ENCODE measurements around the gene TENM3. TPM values are rescaled to one million over a fixed set of nuclear protein-coding genes. Genes with fewer than 3 reads are reported as not detected.
"Not testable (repeated sequence)": the region's sequence is repeated elsewhere in the genome, so short reads cannot be mapped to it uniquely, and the experiment has no call there.

TENM3 gene
- total RNA-seq, 1 donor from 2014 or later = 65.5 TPM

DNA sequence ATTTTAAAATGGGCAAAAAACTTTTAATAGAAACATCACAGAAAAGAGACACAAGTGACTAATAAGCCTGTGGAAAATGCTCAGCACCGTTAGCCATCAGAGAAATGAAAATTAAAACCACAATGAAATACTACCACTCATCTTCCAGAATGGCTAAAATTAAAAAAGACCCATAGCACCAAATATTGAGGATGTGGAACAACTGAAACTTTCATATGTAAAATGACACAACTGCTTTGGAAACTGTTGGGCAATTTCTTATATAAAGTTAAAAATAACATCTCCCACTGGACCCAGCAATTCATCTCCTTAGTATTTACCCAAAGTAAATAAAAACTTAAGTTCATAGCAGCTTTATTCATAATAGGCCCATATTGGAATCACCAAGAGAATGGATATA, 94.2 kb downstream of the TENM3 start:
- DNase-seq (ENCODE audit: low spot score) = no peak

DNA sequence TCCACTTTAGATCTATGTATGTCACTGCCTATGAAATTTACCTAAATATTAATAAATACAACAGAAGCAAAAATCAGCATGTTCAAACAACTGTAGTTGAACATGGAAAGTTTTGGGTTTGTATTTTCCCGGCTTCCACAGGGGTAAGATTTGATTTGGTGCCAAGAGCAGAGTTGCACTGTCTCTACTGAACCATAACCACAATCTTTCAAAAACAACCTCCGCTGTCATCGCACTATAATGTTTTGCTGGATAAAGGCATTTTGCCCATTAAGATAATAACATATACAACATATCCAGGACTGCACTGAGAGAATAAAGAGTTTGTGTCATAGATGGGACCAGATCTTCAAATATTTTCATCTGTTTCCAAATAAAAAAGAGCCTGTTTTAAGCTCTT, 94.9 kb downstream of the TENM3 start:
- peak; percentile 59 for DNase-seq (ENCODE audit: low spot score)

DNA sequence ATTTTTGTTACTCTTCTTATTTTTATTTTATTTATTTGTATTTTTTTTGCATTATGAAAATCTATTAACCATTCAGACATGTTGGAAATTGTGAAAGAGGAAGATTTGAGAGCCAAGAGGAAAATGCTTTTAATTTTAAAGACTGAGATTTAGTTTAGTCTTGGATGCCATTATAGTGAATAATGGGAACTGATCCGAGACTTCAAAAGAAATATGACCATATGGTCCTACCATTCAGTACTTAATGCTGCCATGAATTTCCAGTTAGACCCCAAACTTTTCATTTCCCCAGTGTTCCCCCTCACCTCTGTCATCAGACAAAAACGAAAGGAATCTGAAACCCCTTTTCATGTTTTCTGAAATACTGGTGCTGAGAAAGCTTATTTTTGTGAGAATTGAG, 95.5 kb downstream of the TENM3 start:
- DNase-seq (ENCODE audit: low spot score) = peak; percentile 66

GRCh38 chr4:182339221-182339641, 96.0 kb downstream of the TENM3 start:
- DNase-seq (ENCODE audit: low spot score) = peak; percentile 25

- DNase-seq (ENCODE audit: low spot score) = no peak
Observed at GRCh38 chr4:182343453-182343852, 100.3 kb downstream of the TENM3 start.

GRCh38 chr4:182344968-182345367, 101.8 kb downstream of the TENM3 start:
- no peak for DNase-seq (ENCODE audit: low spot score)

GRCh38 chr4:182346250-182346649, 103.0 kb downstream of the TENM3 start:
- no peak for DNase-seq (ENCODE audit: low spot score)

DNA sequence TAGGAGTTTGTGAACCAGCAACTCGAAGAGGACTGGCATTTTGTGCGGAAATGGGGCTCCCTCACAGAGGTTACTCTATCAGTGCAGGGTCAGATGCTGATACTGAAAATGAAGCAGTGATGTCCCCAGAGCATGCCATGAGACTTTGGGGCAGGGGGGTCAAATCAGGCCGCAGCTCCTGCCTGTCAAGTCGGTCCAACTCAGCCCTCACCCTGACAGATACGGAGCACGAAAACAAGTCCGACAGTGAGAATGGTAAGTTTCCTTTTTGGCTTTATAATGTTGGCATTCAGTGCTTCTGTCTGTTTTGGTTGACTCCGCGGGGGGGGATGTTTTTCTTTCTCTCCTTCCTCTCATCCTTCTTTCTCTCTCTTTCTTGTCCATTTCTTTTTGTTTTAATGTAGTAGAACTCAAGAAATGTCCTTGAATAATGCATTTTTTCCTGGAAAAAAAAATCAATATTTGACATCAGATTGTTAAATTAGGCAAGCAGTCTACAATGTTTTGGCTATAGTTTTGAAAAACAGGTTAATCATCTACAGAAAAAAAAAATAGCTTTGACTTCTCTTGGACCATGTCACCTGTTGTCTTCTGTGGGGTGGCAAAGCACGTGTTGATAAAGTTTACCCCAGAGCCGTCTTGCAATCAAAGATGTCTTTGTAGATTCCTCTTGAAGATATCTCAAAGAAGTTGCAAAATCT, 103.6 kb downstream of the TENM3 start:
- DNase-seq (ENCODE audit: low spot score) = no peak

- DNase-seq (ENCODE audit: low spot score) = no peak
Observed at GRCh38 chr4:182348779-182349326, 105.7 kb downstream of the TENM3 start.

GRCh38 chr4:182350041-182350440, 106.8 kb downstream of the TENM3 start:
- DNase-seq (ENCODE audit: low spot score) = no peak

DNA sequence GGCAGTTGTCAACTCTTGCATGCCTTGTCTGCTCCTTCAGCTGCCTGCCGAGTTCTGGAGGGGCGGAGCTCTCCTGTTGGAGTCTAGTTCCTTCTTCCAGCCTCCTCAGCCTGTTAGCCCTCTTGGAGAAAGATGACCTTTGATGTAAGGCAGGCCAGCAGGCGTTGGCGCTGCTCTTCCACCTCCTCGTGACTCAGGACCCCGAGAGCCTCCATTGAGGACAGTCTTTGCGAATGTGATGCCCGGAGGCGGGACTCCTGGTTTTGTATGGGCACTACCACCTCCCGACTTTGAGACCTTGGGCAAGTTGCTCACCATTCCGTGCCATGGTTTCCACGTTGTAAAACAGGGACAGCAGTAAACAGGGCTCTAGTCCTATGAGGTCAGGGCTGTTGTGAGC, 108.3 kb downstream of the TENM3 start:
- DNase-seq (ENCODE audit: low spot score) = no peak

DNA sequence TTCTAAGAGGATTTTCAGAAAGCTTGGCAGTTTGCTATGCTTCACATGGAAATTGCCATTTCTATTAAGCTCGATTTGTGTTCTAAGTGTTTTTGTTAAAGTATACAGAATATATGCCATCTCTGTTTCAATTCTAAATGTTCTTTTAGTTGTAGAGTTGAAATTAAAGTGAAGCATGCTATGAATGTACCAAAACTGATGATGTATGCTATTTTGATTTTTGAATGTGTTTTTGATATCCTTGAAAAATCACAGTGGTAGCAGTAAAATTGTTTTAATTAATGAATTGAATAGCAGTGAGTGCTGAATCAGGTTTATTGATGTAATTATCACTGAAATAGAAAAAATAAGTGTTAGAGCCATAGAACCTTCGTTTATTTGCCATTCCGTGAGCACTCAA, 110.9 kb downstream of the TENM3 start:
- no peak for DNase-seq (ENCODE audit: low spot score)

GRCh38 chr4:182354867-182355266, 111.7 kb downstream of the TENM3 start:
- DNase-seq (ENCODE audit: low spot score) = no peak

DNA sequence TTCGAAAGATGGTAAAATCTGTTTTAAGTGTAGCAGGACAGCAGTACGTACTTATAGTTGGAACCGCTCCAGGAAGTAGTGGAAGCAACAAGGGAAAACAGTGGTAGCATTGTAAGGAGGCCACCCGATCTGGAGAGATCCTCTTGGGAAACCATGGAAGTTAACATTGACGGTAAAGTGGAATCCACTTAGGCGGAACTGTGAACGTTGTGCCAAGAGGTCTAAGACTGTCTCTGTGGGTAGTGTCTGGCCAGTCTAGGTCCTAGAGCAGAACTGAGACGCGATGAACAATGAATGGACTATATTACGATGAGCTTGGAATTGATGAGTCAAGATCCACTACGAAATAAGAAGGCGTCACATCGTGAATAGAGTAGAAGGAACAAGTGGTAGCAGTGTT, 124.0 kb downstream of the TENM3 start:
- DNase-seq (ENCODE audit: low spot score) = no peak

DNA sequence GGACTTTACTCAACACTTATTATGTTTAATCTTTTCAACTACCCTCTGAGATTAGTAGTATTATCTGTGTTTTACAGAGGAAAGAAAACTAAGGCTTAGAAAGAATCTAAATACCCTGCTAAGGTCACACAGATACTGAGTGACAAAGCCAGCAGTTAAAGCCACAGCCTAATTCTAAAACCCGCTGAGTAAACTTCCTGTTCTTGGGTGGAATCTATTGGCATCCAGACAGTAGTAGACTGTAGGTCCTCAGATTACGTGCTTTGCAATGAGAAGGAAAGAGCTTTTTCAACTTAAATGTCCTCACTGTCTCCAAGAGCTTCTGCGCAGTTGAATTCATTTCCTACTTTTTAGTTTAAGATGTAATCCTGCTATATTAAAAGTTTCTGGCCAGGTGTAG, 126.0 kb downstream of the TENM3 start:
- DNase-seq (ENCODE audit: low spot score) = peak; percentile 78

DNA sequence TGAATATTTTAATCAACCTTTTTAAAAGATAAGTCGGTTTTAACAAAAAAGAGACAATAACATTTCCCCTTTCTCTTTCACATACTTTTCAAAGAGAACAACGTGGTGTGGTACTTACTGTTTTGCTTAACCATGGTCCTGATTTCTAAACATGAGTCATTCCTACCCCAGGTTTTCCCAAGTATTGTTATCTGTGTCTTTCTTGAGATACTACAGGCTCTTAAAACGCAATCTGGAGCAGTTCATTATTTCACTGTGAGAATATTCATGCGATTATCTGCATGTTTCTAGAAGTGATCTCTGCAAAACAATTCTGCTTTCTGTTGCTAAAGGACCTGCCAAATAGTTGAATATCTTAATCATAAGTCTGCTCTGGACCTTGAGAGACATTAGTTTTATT, 127.3 kb downstream of the TENM3 start:
- peak; percentile 12 for DNase-seq (ENCODE audit: low spot score)

- peak; percentile 87 for DNase-seq (ENCODE audit: low spot score)
Observed at GRCh38 chr4:182380771-182381181, 137.6 kb downstream of the TENM3 start.

DNA sequence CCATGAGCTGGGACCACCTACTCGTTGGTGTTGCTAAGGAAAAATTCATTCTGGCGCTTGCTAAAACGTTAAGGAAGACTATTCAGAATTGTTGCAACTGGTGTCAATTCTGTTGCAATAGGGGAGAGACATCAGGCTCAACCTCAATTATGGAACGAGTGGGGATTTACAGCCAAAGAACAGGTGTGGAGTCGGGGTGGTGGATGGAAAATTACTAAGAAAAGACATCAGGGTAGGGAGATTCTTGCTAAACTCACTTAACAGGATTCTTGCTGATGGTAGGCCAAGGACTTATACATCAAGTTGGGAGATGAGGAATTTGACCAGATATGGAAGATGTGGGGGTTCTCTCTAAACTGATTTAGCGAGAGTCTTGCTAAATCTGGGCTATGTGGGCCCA, 139.7 kb downstream of the TENM3 start:
- DNase-seq (ENCODE audit: low spot score) = no peak

DNA sequence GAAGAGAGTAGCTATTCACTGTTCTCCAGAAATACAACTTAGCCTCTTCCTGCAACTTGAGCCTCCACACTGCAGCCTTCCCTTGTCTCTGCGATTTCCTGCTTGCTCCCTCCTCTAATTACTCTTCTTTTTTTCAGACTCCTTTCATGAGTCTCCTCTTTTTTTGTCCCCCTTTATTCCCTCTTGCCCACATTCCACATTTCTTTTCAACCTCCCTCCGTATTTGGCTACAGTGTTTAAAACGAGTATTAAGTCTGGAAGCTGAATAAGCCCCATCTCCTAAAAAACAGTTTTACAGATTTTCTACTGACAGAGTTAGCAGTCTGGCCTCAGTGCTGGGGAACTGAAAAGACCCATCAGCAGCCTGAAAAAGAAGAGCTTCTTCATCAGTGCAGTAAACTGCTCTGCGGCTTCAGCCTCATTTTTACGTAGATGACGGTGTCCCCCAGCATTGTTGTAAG, 141.5 kb downstream of the TENM3 start:
- peak; percentile 72 for DNase-seq (ENCODE audit: low spot score)

DNA sequence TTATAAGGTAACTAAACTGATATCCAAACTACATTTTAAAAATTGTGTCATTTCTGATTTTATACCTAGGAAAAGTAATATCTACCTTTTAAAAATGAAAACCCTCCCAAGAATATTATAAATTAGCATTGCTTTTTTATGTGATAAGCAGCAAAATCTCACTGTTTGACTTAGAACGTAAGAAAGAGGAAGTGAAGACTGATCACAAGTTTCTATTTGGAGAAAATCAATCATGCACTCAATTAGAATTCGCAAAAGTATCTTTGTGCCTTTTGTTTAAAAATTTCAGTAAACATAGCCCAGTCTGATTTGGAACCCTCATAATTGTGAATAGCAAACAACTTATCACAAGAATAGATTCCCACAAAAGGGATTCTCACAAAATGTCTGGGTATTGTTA, 142.7 kb downstream of the TENM3 start:
- DNase-seq (ENCODE audit: low spot score) = no peak

DNA sequence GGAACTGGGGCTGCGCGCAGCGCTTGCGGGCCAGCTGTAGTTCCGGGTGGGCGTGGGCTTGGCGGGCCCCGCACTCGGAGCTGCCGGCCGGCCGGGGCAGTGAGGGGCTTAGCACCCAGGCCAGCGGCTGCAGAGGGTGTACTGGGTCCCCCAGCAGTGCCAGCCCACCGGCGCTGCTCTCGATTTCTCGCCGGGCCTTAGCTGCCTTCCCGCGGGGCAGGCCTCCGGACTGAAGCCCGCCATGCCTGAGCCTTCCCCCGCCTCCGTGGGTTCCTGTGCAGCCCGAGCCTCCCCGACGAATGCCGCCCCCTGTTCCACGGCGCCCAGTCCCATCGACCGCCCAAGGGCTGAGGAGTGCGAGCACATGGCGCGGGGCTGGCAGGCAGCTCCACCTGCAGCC, 143.4 kb downstream of the TENM3 start:
- not testable (repeated sequence) for DNase-seq (ENCODE audit: low spot score)

GRCh38 chr4:182391111-182391684, 148.0 kb downstream of the TENM3 start:
- DNase-seq (ENCODE audit: low spot score) = no peak

DNA sequence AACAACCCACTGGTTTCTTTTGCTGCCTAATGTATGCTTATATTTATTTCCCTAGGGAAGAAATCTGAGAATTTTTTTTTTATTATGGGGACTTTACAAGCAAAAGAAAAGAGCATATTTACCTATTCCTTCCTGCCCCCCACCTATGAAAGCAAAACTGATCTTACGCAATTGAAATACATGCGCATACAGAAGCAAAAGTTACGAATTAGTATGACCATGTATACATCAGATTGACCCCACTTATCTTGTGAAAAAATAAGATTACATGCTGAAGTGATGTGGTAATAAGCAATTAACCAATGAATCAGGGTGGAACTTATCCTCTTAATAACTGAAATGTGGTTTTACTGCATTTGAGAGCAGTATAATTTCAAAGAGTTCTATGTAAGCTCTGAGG, 151.0 kb downstream of the TENM3 start:
- no peak for DNase-seq (ENCODE audit: low spot score)

All from umbilical cord (tissue), 2 donors.